HG03571 (cell line): Measurements from ENCODE around the gene PDXDC1.
A peak's percentile ranks its signal among the peaks of the same experiment; 100 is the strongest.
"Not testable (repeated sequence)": the region's sequence is repeated elsewhere in the genome, so short reads cannot be mapped to it uniquely, and the experiment has no call there.

ENCODE experiments used
- ATAC-seq: cut with Tn5 transposase; IDR thresholded peaks from one replicate; pipeline ENCODE4 v1.9.1; 2021; ENCODE audit not compliant: unreplicated experiment

PDXDC1 gene

GRCh38 chr16:14974656-14975417 lies at the start of gene PDXDC1:
TSS of gene PDXDC1 (plus strand) at chr16:14975026. CDS start at chr16:14975200, 174 bp downstream.
- peak; percentile 94 for ATAC-seq

- ATAC-seq: not testable (repeated sequence)
Measured at GRCh38 chr16:14928064-14928714, 46.6 kb upstream of the PDXDC1 start.

- not testable (repeated sequence) for ATAC-seq
Measured at GRCh38 chr16:14929176-14929575, 45.6 kb upstream of the PDXDC1 start.

GRCh38 chr16:14930246-14930645 lies 44.6 kb upstream of the PDXDC1 start:
- ATAC-seq: not testable (repeated sequence)

GRCh38 chr16:14930971-14931370 lies 43.9 kb upstream of the PDXDC1 start:
- not testable (repeated sequence) for ATAC-seq

- not testable (repeated sequence) for ATAC-seq
Measured at GRCh38 chr16:14932581-14933375, 42.0 kb upstream of the PDXDC1 start.

- ATAC-seq: not testable (repeated sequence)
Measured at GRCh38 chr16:14937143-14937542, 37.7 kb upstream of the PDXDC1 start, which contains the start of gene NPIPA1. TSS of gene NPIPA1 (plus strand) at chr16:14937443. CDS start at chr16:14937443, 0 bp downstream.

GRCh38 chr16:14937994-14938393 lies 36.8 kb upstream of the PDXDC1 start:
- ATAC-seq: not testable (repeated sequence)

- not testable (repeated sequence) for ATAC-seq
Measured at GRCh38 chr16:14942686-14943085, 32.1 kb upstream of the PDXDC1 start.

- no peak for ATAC-seq
Measured at GRCh38 chr16:14955546-14956231, 19.1 kb upstream of the PDXDC1 start.

GRCh38 chr16:14957576-14958322 lies 17.1 kb upstream of the PDXDC1 start:
- ATAC-seq: no peak

- ATAC-seq: no peak
Measured at GRCh38 chr16:14958323-14958600, 16.6 kb upstream of the PDXDC1 start.

- ATAC-seq: no peak
Measured at GRCh38 chr16:14958970-14959369, 15.9 kb upstream of the PDXDC1 start.

GRCh38 chr16:14961405-14962186 lies 13.2 kb upstream of the PDXDC1 start:
- ATAC-seq: no peak

- ATAC-seq: no peak
Measured at GRCh38 chr16:14963281-14964173, 11.3 kb upstream of the PDXDC1 start.

- no peak for ATAC-seq
Measured at GRCh38 chr16:14965328-14965727, 9.5 kb upstream of the PDXDC1 start.

GRCh38 chr16:14969795-14970194 lies 5.0 kb upstream of the PDXDC1 start:
- ATAC-seq: not testable (repeated sequence)

- ATAC-seq: not testable (repeated sequence)
Measured at GRCh38 chr16:14971621-14972228, 3.1 kb upstream of the PDXDC1 start.
